Psoas muscle (tissue), 8 donors: ENCODE results near the gene TEAD4. TPM values are rescaled to one million over a fixed set of nuclear protein-coding genes. Genes with fewer than 3 reads are reported as not detected.
A peak's percentile ranks its signal among the peaks of the same experiment; 100 is the strongest.

ENCODE experiments used
- ATAC-seq, 4 donors: fragments of 200-7000 bp; cut with Tn5 transposase; one replicate each; pipeline ENCODE4 v1.9.1; 2020; ENCODE audit warnings: moderate library complexity in 3 of 4, mild to moderate bottlenecking in 2 of 4
- DNase-seq, 2 donors: peaks; one replicate each; pipeline ENCODE4 v3.0.0-alpha.2; 2020
- H3K27ac ChIP-seq: fragments of 200-600 bp; one replicate; pipeline ENCODE4 v1.8.0; 2022
- H3K27me3 ChIP-seq, 3 donors: fragments of 200-600 bp in 1 of 3; one replicate each; pipeline versions ENCODE4 v1.6.1 to v1.8.0; 2013 to 2022; ENCODE audit warnings: low read length in 2 of 3, mild to moderate bottlenecking in 2 of 3, moderate library complexity in 1 of 3; ENCODE audit not compliant: insufficient read depth in 3 of 3
- H3K36me3 ChIP-seq, 2 donors: fragments of 200-600 bp in 1 of 2; one replicate each; pipeline versions ENCODE4 v1.6.1 to v1.8.0; 2013 to 2022; ENCODE audit warnings: low read depth in 1 of 2, mild to moderate bottlenecking in 1 of 2, moderate library complexity in 1 of 2; ENCODE audit not compliant: insufficient read depth in 1 of 2
- H3K4me1 ChIP-seq: fragments of 200-600 bp; one replicate; pipeline ENCODE4 v1.8.0; 2022
- H3K4me3 ChIP-seq: fragments of 200-600 bp; one replicate; pipeline ENCODE4 v1.8.0; 2022; ENCODE audit warnings: mild to moderate bottlenecking
- H3K9me3 ChIP-seq: fragments of 200-600 bp; one replicate; pipeline ENCODE4 v1.8.0; 2022
- CTCF ChIP-seq: fragments of 200-600 bp; IDR thresholded peaks from one replicate; pipeline ENCODE4 v1.8.0; 2022; ENCODE audit warnings: antibody characterized with exemption
- WGBS, 3 donors: extraction: QIAGEN DNeasy Blood & Tissue Kit; methylation state at CpG; one replicate each; pipeline versions ENCODE4 v1.1.6 to v1.1.7; 2013; 5-methylcytosine and 5-hydroxymethylcytosine counted together
- intact Hi-C, 2 donors: fragments of 100-400 bp; cut with DNase I; formaldehyde crosslinking; loops; one replicate each; pipeline versions ENCODE4 v1.11.0 to v1.14.2; 2022
- polyA plus RNA-seq, 3 donors: library from polyadenylated mRNA; stranded (reverse); fragments of 200-250 nt; gene quantifications; one replicate each; pipeline ENCODE4 v1.2.3, GENCODE V29; 2013
- total RNA-seq, 4 donors: library from RNA; stranded (reverse); fragmentation: NEBNext Ultra II Directional in 2 of 4; extraction: Animal tissue kit (Norgen Biotek cat#: 25700) in 2 of 4; gene quantifications; one replicate each; pipeline versions ENCODE4 v1.2.1 to v1.2.4, GENCODE V29; 2021 to 2023
- donor health status: healthy with polysubstance abuse.
- donor health status: DM: no; HTN: no; CAD: no; lungs with moderate emphysema.
- donor health status: Bipolar disorder and iron deficiency.
- donor health status: healthy.
- donor health status: DM: yes; HTN: yes; CAD: no.
- donor health status: DM: no; HTN: no; CAD: no.
- donor health status: DM: no; HTN: no; CAD: no.
- donor health status: DM: yes; HTN: yes; CAD: no.

The TEAD4 gene
- total and polyA plus RNA-seq, 7 donors, result 71.2 to 236 (median 96.2) TPM

DNA sequence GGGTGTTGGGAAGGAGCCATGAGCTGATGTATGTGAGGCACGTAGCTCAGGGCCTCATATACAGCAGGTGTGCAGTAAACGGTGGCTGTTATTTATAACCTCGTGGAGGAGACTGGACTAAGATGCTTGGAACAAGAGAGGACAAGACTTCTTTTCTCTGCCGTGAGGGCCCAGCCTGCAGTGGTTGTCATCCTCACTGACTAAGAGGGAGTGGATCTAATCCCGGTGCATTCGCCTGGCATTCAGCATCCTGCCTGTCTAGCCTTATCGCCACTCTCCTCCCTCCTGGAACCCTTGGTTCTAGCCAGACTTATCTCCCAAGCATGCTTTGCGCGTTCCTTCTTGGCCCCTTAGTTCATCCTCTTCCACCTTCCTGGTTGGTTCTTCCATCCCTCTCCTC lies 121.9 kb downstream of the TEAD4 start:
- H3K27me3 ChIP-seq, result no peaks in the 10 kb centered on the region
- H3K4me3 ChIP-seq, result no peak overlapping the region
- ATAC-seq, result no peak
- H3K27ac ChIP-seq, result peak overlapping the region; percentile 23
- peaks cover 22% of the 10 kb centered on the region for H3K4me1 ChIP-seq
- intact Hi-C loops, result no loop called here
- DNase-seq, result no peak
- H3K36me3 ChIP-seq, result peaks cover 0 to 3% of the 10 kb centered on the region in 2 donors
- H3K9me3 ChIP-seq, result no peaks in the 10 kb centered on the region
- no peak for TF ChIP-seq CTCF
- 70 to 79% (median 74%) methylated on average over 9 of the region's 9 CpGs for WGBS, 3 donors

DNA sequence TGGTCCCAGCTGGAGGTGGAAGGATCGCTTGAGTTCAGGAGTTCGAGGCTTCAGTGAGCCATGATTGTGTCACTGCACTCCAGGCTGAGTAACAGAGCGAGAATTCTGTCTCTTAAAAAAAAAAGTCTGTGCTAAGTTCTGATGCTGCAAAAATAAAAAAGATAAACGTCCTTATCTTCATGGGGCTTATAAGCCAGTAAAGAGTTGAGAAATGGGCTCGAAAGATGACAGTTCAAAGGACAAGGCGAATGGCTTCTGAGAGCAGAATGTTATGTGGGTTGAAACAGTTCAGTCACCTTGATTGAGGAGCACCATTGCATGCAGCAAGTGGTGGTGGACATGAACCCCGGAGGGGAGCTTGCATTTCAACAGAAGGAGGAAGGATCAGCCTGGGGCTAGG lies 122.7 kb downstream of the TEAD4 start:
- Histone ChIP-seq H3K36me3 (peaks cover 0 to 3% of the 10 kb centered on the region in 2 donors), H3K27me3 (no peaks in the 10 kb centered on the region), H3K4me3 (no peak overlapping the region), H3K27ac (no peak overlapping the region), H3K9me3 (no peaks in the 10 kb centered on the region), H3K4me1 (peaks cover 16% of the 10 kb centered on the region)
- WGBS, 3 donors, result 73 to 77% (median 73%) methylated on average over 7 of the region's 7 CpGs
- DNase-seq (no peak), ATAC-seq (no peak)
- TF ChIP-seq CTCF, result no peak
- intact Hi-C loops, result no loop called here

DNA sequence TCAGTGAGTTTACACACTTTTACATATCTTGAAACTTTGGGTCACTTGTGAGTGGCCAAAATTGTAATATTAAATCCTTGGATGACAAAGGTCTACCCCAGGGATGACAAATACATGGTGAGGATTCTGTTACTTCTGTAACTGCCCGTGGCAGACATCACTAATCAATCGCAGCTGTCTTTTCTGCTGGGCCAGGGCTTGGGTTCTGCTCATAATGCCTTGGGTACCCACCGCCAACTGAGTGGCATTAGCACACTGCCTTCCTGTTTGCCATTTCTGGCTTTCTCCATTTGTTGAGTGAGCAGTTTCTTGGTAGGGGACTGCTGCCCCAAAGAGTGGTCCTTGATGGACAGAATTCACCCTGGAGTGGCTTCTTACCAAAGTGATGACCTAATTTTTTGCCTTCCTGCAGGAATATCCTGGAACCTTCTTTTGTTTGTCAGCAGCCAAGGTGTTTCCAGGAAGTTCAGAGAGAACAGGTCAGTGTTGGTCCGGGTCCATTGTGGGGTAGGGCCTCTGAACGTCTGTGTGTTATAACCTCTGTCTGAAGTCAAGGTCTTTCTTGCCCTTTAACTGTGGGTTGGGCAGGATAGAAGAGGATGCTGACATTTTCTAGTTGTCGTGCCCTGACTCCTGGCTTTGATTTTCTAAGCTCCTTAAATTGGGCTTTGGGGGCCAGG lies 124.2 kb downstream of the TEAD4 start:
- H3K27me3 ChIP-seq, result no peaks in the 10 kb centered on the region
- H3K9me3 ChIP-seq, result no peaks in the 10 kb centered on the region
- H3K4me3 ChIP-seq, result no peak overlapping the region
- ATAC-seq, result no peak
- TF ChIP-seq CTCF, result no peak
- peaks cover 11% of the 10 kb centered on the region for H3K4me1 ChIP-seq
- peaks cover 0 to 3% of the 10 kb centered on the region in 2 donors for H3K36me3 ChIP-seq
- intact Hi-C loops, result no loop called here
- H3K27ac ChIP-seq, result peak overlapping the region; percentile 3
- DNase-seq, result no peak
- WGBS, 3 donors, result 66 to 76% (median 72%) methylated on average over 6 of the region's 6 CpGs

DNA sequence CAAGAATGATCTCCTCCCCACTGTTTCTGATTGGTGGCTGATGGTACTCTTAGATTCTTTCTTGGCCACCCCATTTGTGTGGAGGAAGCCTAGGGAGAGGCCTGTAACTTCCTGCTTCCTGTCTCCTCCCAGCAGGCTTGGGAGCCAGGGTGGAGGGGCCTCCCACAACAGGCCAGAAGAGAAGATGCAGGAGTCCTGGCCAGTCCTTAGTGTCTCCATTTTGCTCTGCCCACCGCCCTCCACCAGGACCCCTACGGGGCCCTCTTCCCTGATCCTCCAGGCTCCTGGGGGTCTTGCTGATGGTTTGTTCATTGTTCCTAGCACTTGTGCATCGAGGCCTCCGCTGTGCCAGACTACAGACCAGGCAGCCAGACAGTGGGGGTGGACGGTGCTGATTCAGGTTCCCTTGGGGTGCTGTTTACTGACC lies 124.7 kb downstream of the TEAD4 start:
- H3K27me3 ChIP-seq, result no peaks in the 10 kb centered on the region
- 83 to 91% (median 86%) methylated on average over 5 of the region's 5 CpGs for WGBS, 3 donors
- H3K4me3 ChIP-seq, result no peak overlapping the region
- TF ChIP-seq CTCF, result no peak
- ATAC-seq, result peak in 2 of 4 donors; percentile 40 to 57
- peaks cover 0 to 3% of the 10 kb centered on the region in 2 donors for H3K36me3 ChIP-seq
- H3K27ac ChIP-seq, result peak overlapping the region; percentile 30
- peaks cover 9% of the 10 kb centered on the region for H3K4me1 ChIP-seq
- no peaks in the 10 kb centered on the region for H3K9me3 ChIP-seq
- intact Hi-C loops, result no loop called here
- no peak for DNase-seq

DNA sequence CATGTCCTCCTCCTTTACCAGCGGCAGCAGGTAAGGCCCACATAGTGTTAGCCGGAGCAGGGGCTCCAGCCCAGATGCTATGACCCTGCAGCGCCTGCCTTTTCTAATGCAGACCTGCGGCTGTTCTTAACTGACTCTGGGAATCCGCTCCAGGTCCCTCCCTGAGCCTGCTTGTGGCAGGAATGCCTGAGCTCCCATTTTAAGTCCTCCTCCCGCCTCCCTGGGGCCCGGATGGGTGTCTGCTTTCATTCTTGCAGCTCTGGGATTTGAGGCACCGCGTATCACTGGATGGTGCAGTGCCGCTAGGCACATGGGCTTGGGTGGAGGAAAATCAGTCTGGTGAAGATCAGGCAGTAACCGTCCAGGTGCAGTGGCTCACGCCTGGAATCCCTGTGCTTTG lies 125.5 kb downstream of the TEAD4 start:
- H3K27ac ChIP-seq, result no peak overlapping the region
- H3K9me3 ChIP-seq, result no peaks in the 10 kb centered on the region
- no peak for TF ChIP-seq CTCF
- peak in 1 of 4 donors; percentile 18 for ATAC-seq
- peaks cover 9% of the 10 kb centered on the region for H3K4me1 ChIP-seq
- intact Hi-C loops, result no loop called here
- H3K27me3 ChIP-seq, result no peaks in the 10 kb centered on the region
- 91 to 93% (median 92%) methylated on average over 12 of the region's 12 CpGs for WGBS, 3 donors
- no peak overlapping the region for H3K4me3 ChIP-seq
- no peak for DNase-seq
- H3K36me3 ChIP-seq, result peaks cover 0 to 3% of the 10 kb centered on the region in 2 donors
